Effector memory CD4-positive, alpha-beta T cell (primary cell): ENCODE results near the gene CLN6.
"Not testable (repeated sequence)": the region's sequence is repeated elsewhere in the genome, so short reads cannot be mapped to it uniquely, and the experiment has no call there.

ENCODE experiments used
- DNase-seq, 3 donors: peaks; one replicate each; pipeline ENCODE4 v3.0.0-alpha.2; 2020
- H3K27ac ChIP-seq: 2 replicates; pipeline ENCODE4 v1.7.0; 2013; ENCODE audit warnings: mild to moderate bottlenecking, low read length, moderate library complexity; ENCODE audit not compliant: insufficient read depth, poor library complexity, severe bottlenecking
- H3K27me3 ChIP-seq: replicated peaks from 2 replicates; pipeline ENCODE4 v1.7.0; 2013; ENCODE audit warnings: mild to moderate bottlenecking, low read length; ENCODE audit not compliant: insufficient read depth, control insufficient read depth, poor library complexity, severe bottlenecking
- H3K36me3 ChIP-seq: 2 replicates; pipeline ENCODE4 v1.7.0; 2013; ENCODE audit warnings: mild to moderate bottlenecking, low read length, moderate library complexity; ENCODE audit not compliant: control insufficient read depth, insufficient read depth
- H3K4me1 ChIP-seq: 2 replicates; pipeline ENCODE4 v1.7.0; 2013; ENCODE audit warnings: low read length, mild to moderate bottlenecking; ENCODE audit not compliant: control insufficient read depth, insufficient read depth, poor library complexity, severe bottlenecking
- H3K4me3 ChIP-seq: 2 replicates; pipeline ENCODE4 v1.7.0; 2013; ENCODE audit warnings: low read length, low read depth, mild to moderate bottlenecking; ENCODE audit not compliant: insufficient read depth, poor library complexity, severe bottlenecking
- H3K9me3 ChIP-seq: 2 replicates; pipeline ENCODE4 v1.7.0; 2013; ENCODE audit warnings: mild to moderate bottlenecking, low read length, moderate library complexity; ENCODE audit not compliant: control insufficient read depth

CLN6 gene

DNA sequence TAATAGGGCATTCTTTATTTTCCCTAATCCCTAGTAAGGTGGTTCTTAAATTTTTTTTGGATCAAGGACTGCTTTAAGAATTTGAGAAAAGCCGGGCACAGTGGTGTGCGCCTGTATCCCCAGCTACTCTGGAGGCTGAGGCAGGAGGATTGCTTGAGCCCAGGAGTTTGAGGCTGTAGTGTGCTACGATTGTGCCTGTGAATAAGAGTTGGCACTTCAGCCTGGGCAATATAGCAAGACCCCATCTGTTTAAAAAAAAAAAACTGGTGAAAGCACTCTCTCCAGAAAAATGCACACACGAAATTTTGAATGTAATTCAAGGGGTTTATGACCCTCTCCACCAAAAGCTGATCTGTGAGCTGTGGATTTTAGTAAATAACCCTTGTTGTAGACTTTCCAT lies 56.4 kb downstream of the CLN6 start:
- DNase-seq = no peak
- Histone ChIP-seq H3K36me3 (peaks cover 42% of the 10 kb centered on the region), H3K27me3 (no peaks in the 10 kb centered on the region), H3K4me1 (no peaks in the 10 kb centered on the region), H3K27ac (no peak overlapping the region), H3K4me3 (no peak overlapping the region), H3K9me3 (no peaks in the 10 kb centered on the region)

DNA sequence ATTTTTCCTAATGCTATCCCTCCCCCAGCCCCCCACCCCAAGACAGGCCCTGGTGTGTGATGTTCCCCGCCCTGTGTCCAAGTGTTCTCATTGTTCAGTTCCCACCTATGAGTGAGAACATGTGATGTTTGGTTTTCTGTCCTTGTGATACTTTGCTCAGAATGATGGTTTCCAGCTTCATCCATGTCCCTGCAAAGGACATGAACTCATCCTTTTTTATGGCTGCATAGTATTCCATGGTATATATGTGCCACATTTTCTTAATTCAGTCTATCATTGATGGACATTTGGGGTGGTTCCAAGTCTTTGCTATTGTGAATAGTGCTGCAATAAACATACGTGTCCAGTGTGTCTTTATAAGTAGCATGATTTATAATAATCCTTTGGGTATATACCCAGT lies 57.5 kb downstream of the CLN6 start:
- not testable (repeated sequence) for H3K9me3 ChIP-seq, H3K4me3 ChIP-seq, H3K27ac ChIP-seq, H3K27me3 ChIP-seq, H3K4me1 ChIP-seq, DNase-seq
- H3K36me3 ChIP-seq = peaks cover 36% of the 10 kb centered on the region

DNA sequence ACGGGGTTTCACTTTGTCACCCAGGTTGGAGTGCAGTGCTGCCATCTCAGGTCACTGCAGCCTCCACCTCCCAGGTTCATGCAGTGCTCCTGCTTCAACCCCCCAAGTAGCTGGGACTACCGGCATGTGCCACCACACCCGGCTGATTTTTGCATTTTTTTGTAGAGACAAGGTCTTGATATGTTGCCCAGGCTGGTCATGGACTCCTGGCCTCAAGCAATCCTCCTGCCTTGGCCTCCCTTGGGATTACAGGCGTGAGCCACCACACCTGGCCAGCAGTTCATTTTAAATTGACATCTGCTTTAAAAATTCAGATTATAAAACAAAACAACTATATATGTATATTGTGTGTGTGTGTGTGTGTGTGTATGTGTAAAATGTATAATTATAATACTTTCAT lies 62.7 kb downstream of the CLN6 start:
- H3K4me3 ChIP-seq = no peak overlapping the region
- no peak for DNase-seq
- H3K27me3 ChIP-seq = no peaks in the 10 kb centered on the region
- H3K27ac ChIP-seq = no peak overlapping the region
- no peaks in the 10 kb centered on the region for H3K9me3 ChIP-seq
- no peaks in the 10 kb centered on the region for H3K4me1 ChIP-seq
- peaks cover 28% of the 10 kb centered on the region for H3K36me3 ChIP-seq

DNA sequence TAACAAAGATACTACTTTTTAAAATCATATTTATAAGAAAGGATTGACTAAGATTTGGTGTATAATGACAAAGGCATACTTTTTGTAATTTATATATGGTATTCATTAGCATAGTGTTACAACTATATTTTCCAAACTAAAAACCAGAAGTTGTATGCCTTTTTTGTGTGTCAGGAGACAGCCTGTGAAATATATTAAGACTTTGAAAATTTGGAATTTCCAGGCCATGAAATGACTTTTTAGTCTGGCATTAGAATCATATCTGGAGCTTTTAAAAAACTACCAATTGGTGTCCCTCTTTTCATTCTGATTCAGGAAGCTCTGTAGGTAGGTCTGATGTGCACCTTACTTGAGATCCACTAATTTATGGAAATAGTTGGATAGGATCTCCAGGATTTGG lies 66.3 kb downstream of the CLN6 start:
- no peaks in the 10 kb centered on the region for H3K27me3 ChIP-seq
- no peak for DNase-seq
- no peaks in the 10 kb centered on the region for H3K9me3 ChIP-seq
- no peak overlapping the region for H3K27ac ChIP-seq
- no peak overlapping the region for H3K4me3 ChIP-seq
- H3K4me1 ChIP-seq = no peaks in the 10 kb centered on the region
- H3K36me3 ChIP-seq = peaks cover 23% of the 10 kb centered on the region

DNA sequence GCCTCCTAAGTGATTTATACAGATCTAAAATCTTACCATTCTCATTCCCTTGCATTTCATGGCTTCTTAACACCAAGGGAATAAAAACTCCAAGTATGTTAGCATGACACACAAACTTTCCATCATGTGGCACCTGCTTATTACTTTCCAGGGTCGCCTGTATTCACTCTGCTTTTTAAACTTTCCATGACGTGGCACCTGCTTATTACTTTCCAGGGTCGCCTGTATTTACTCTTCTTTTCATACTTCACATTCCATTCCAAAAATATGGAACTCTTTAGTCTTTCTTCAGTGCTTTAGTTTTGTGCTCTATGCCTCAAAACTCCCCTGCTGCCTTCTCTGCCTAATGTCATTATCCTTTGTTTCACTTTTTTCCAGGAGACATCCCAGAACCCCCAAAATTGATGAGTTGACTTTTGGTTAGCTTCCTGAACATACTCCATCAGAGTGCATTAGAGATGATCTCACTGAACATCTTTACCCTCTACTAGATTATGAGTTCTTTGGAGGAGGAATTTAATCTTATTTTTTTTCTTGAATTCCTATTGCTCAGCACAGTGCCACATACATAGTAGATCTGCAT lies 71.4 kb downstream of the CLN6 start:
- no peak for DNase-seq
- no peak overlapping the region for H3K4me3 ChIP-seq
- no peaks in the 10 kb centered on the region for H3K9me3 ChIP-seq
- peaks cover 38% of the 10 kb centered on the region for H3K36me3 ChIP-seq
- H3K27ac ChIP-seq = no peak overlapping the region
- no peaks in the 10 kb centered on the region for H3K4me1 ChIP-seq
- H3K27me3 ChIP-seq = no peaks in the 10 kb centered on the region

DNA sequence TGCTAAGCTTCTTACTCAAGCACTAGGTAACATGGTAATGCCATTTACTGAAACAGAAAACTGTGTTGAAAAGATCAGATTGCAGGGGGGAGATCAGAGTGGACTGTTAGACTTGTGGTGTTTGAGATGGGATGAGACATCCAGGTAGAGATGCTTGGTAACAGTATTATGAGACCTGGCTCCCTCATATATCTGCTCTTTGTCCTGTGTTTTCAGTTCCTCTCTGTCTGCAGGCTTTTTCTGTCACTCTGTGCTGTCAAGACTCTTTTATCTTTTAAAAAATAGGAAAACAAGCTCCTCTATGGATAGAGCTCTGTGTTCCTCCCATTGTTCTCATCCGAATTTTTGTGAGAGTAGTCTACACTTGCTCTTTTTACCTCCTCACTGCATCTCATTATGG lies 72.5 kb downstream of the CLN6 start:
- Histone ChIP-seq H3K27me3 (no peaks in the 10 kb centered on the region), H3K36me3 (peaks cover 33% of the 10 kb centered on the region)
- no peak for DNase-seq

More for the DNA sequence above, 72.5 kb downstream of the CLN6 start:
- Histone ChIP-seq H3K4me1 (no peaks in the 10 kb centered on the region), H3K4me3 (no peak overlapping the region), H3K27ac (no peak overlapping the region), H3K9me3 (no peaks in the 10 kb centered on the region)
